Thoracic aorta (tissue), 2 donors: ENCODE measurements around the gene CILP2. TPM values are rescaled to one million over a fixed set of nuclear protein-coding genes. Genes with fewer than 3 reads are reported as not detected.

Experiments
- ATAC-seq: fragments of 150-250 bp; one replicate; pipeline ENCODE4 v1.8.0; 2017; ENCODE audit warnings: low read depth; ENCODE audit not compliant: insufficient number of reproducible peaks, low FRiP score
- DNase-seq: peaks from one replicate; pipeline ENCODE4 v3.0.0-alpha.2; 2020; ENCODE audit warnings: low spot score
- H3K27ac ChIP-seq, 2 donors: fragments of 200-600 bp; sonication (generic); 1 replicate in 1 of 2; 2 replicates in 1 of 2; pipeline ENCODE4 v1.5.1; 2016; ENCODE audit warnings: mild to moderate bottlenecking in 2 of 2, moderate library complexity in 2 of 2
- H3K27me3 ChIP-seq: fragments of 200-600 bp; sonication (generic); replicated peaks from 2 replicates; pipeline ENCODE4 v1.6.0; 2016; ENCODE audit warnings: mild to moderate bottlenecking; ENCODE audit not compliant: insufficient read depth
- H3K36me3 ChIP-seq: fragments of 200-600 bp; sonication (generic); one replicate; pipeline ENCODE4 v1.5.1; 2016
- H3K4me1 ChIP-seq, 2 donors: fragments of 200-600 bp; sonication (generic); 1 replicate in 1 of 2; 2 replicates in 1 of 2; pipeline versions ENCODE4 v1.5.1 to v1.6.0; 2016; ENCODE audit warnings: low read depth in 2 of 2, mild to moderate bottlenecking in 1 of 2; ENCODE audit not compliant: control insufficient read depth in 1 of 2
- H3K4me3 ChIP-seq: fragments of 200-600 bp; sonication (generic); 2 replicates; pipeline ENCODE4 v1.5.1; 2016; ENCODE audit warnings: mild to moderate bottlenecking
- H3K9me3 ChIP-seq: fragments of 200-600 bp; sonication (generic); 2 replicates; pipeline ENCODE4 v1.5.1; 2016
- CTCF ChIP-seq: fragments of 200-600 bp; sonication (generic); IDR thresholded peaks from one replicate; pipeline ENCODE4 v1.5.1; 2019; ENCODE audit warnings: antibody characterized with exemption
- total RNA-seq, 2 donors: library from RNA; depleted of rRNA; stranded (reverse); fragments of >200 nt; gene quantifications; one replicate each; pipeline versions ENCODE4 v1.1.0 to v1.2.3, GENCODE V29; 2016

Gene CILP2
- total RNA-seq, 2 donors from 2014 or later, result 0.81 to 1.5 TPM

GRCh38 chr19:19558055-19558454 is 20.0 kb downstream of the CILP2 start:
- TF ChIP-seq CTCF, result no peak
- no peak for DNase-seq
- Histone ChIP-seq H3K27ac (no peak overlapping the region), H3K36me3 (no peaks in the 10 kb centered on the region), H3K27me3 (no peaks in the 10 kb centered on the region), H3K9me3 (no peaks in the 10 kb centered on the region), H3K4me1 (no peaks in the 10 kb centered on the region), H3K4me3 (no peak overlapping the region)
- no peak for ATAC-seq

GRCh38 chr19:19558636-19559035 is 20.6 kb downstream of the CILP2 start:
- DNase-seq (no peak), ATAC-seq (no peak)
- Histone ChIP-seq H3K4me3 (no peak overlapping the region), H3K27ac (no peak overlapping the region), H3K27me3 (no peaks in the 10 kb centered on the region), H3K4me1 (no peaks in the 10 kb centered on the region), H3K9me3 (no peaks in the 10 kb centered on the region), H3K36me3 (no peaks in the 10 kb centered on the region)
- no peak for TF ChIP-seq CTCF

- H3K27me3 ChIP-seq, result no peaks in the 10 kb centered on the region
- H3K4me1 ChIP-seq, result no peaks in the 10 kb centered on the region
- no peak for ATAC-seq
- H3K9me3 ChIP-seq, result no peaks in the 10 kb centered on the region
- DNase-seq, result no peak
- no peaks in the 10 kb centered on the region for H3K36me3 ChIP-seq
- H3K4me3 ChIP-seq, result no peak overlapping the region
- no peak for TF ChIP-seq CTCF
- no peak overlapping the region for H3K27ac ChIP-seq
Observed at GRCh38 chr19:19559931-19560330, 21.9 kb downstream of the CILP2 start.

GRCh38 chr19:19561946-19562664 is 24.0 kb downstream of the CILP2 start:
- no peak for TF ChIP-seq CTCF
- no peak overlapping the region for H3K4me3 ChIP-seq
- no peaks in the 10 kb centered on the region for H3K27me3 ChIP-seq
- DNase-seq (no peak), ATAC-seq (no peak)
- H3K4me1 ChIP-seq, result no peaks in the 10 kb centered on the region
- H3K27ac ChIP-seq, result no peak overlapping the region
- no peaks in the 10 kb centered on the region for H3K9me3 ChIP-seq
- no peaks in the 10 kb centered on the region for H3K36me3 ChIP-seq

- TF ChIP-seq CTCF, result no peak
- no peaks in the 10 kb centered on the region for H3K36me3 ChIP-seq
- ATAC-seq (no peak), DNase-seq (no peak)
- no peak overlapping the region for H3K4me3 ChIP-seq
- H3K4me1 ChIP-seq, result no peaks in the 10 kb centered on the region
- no peaks in the 10 kb centered on the region for H3K27me3 ChIP-seq
- H3K27ac ChIP-seq, result no peak overlapping the region
- no peaks in the 10 kb centered on the region for H3K9me3 ChIP-seq
Observed at GRCh38 chr19:19562665-19563347, 24.7 kb downstream of the CILP2 start.
